A549 (cell line): ENCODE data around the gene NCAPD2. TPM values are rescaled to one million over a fixed set of nuclear protein-coding genes. Genes with fewer than 3 reads are reported as not detected.

ENCODE experiments used
- ATAC-seq, 2 experiments: fragments of 200-7000 bp in 1 of 2; fragments of >200 bp in 1 of 2; cut with Nextera tagmentation in 1 of 2; cut with Tn5 transposase in 1 of 2; 3 replicates each; pipeline versions ENCODE4 v1.8.0 to v1.9.1; 2018 to 2020; ENCODE audit warnings: mild to moderate bottlenecking in 1 of 2, moderate library complexity in 1 of 2
- CTCF ChIA-PET: fragments of 300-600 bp; sonication (Branson Sonifier 250); formaldehyde crosslinking; extraction: SDS; loops from one replicate; lab custom pipeline; 2021; ENCODE audit warnings: antibody characterized with exemption, inconsistent platforms; lab: Yijun Ruan, JAX
- POLR2A ChIA-PET: fragments of 350-600 bp; formaldehyde crosslinking; extraction: SDS; loops from one replicate; lab custom pipeline; 2021; ENCODE audit warnings: antibody characterized with exemption, inconsistent platforms; lab: Yijun Ruan, JAX
- DNase-seq, 2 experiments: peaks; one replicate each; pipeline versions ENCODE4 v3.0.0 to v3.0.0-alpha.2; 2011 to 2016; ENCODE audit warnings: low read depth in 1 of 2, low spot score in 1 of 2
- FAIRE-seq: peaks from 2 replicates; lab custom pipeline; 2011; peaks lifted over from hg19 to GRCh38; lab: Jason Lieb, UNC
- H3K27ac ChIP-seq, 2 experiments: fragments of >200 bp; sonication (Bioruptor Twin); formaldehyde crosslinking; 3 replicates each; pipeline ENCODE4 v1.5.1; 2016 to 2017
- H3K4me1 ChIP-seq: fragments of >200 bp; sonication (Bioruptor Twin); formaldehyde crosslinking; 3 replicates; pipeline ENCODE4 v1.6.1; 2016
- H3K4me2 ChIP-seq: fragments of >200 bp; sonication (Bioruptor Twin); formaldehyde crosslinking; 3 replicates; pipeline ENCODE4 v1.6.1; 2016
- H3K4me3 ChIP-seq: fragments of >200 bp; sonication (Bioruptor Twin); formaldehyde crosslinking; 3 replicates; pipeline ENCODE4 v1.5.1; 2016
- H3K9me3 ChIP-seq: fragments of >200 bp; sonication (Bioruptor Twin); formaldehyde crosslinking; 3 replicates; pipeline ENCODE4 v1.6.1; 2016
- CBX2 ChIP-seq: fragments of 200-600 bp; sonication (generic); IDR thresholded peaks from 2 replicates; pipeline ENCODE4 v1.6.1; 2016; ENCODE audit warnings: low read depth, mild to moderate bottlenecking, borderline replicate concordance
- CEBPB ChIP-seq, 2 experiments: fragments of >200 bp in 1 of 2; sonication (Bioruptor Twin) in 1 of 2; formaldehyde crosslinking in 1 of 2; IDR thresholded peaks; 2 replicates each; pipeline ENCODE4 v1.6.1; 2012 to 2016
- ESRRA ChIP-seq: fragments of 150-350 bp; IDR thresholded peaks from 2 replicates; pipeline ENCODE4 v1.6.1; 2014; ENCODE audit warnings: mild to moderate bottlenecking, low read length, borderline replicate concordance
- FOSB ChIP-seq: fragments of 250-450 bp; sonication (Bioruptor Pico); IDR thresholded peaks from 2 replicates; pipeline ENCODE4 v1.5.0; 2020; ENCODE audit warnings: mild to moderate bottlenecking, moderate library complexity
- FOSL2 ChIP-seq, 2 experiments: fragments of 450-650 bp in 1 of 2; fragments of >200 bp in 1 of 2; sonication (Bioruptor Twin) in 1 of 2; formaldehyde crosslinking; IDR thresholded peaks; 2 replicates each; pipeline versions ENCODE4 v1.5.0 to v1.6.1; 2016 to 2020; ENCODE audit warnings: mild to moderate bottlenecking in 1 of 2, moderate library complexity in 1 of 2
- HDAC2 ChIP-seq: fragments of 200-600 bp; sonication (generic); IDR thresholded peaks from 2 replicates; pipeline ENCODE4 v1.6.1; 2016
- HOXB13 ChIP-seq: fragments of 250-450 bp; sonication (Bioruptor Pico); IDR thresholded peaks from 2 replicates; pipeline ENCODE4 v1.5.0; 2020; ENCODE audit warnings: low read depth, mild to moderate bottlenecking, moderate library complexity
- JUN ChIP-seq, 2 experiments: fragments of >200 bp; sonication (Bioruptor Twin); formaldehyde crosslinking; IDR thresholded peaks; 2 replicates in 1 of 2; 3 replicates in 1 of 2; pipeline ENCODE4 v1.6.1; 2016 to 2017
- JUNB ChIP-seq: fragments of >200 bp; sonication (Bioruptor Twin); formaldehyde crosslinking; IDR thresholded peaks from 2 replicates; pipeline ENCODE4 v1.6.1; 2016
- KDM1A ChIP-seq: fragments of 200-600 bp; sonication (generic); IDR thresholded peaks from 2 replicates; pipeline ENCODE4 v1.6.1; 2016; ENCODE audit warnings: low read depth, mild to moderate bottlenecking
- MAFK ChIP-seq: fragments of 450-650 bp; IDR thresholded peaks from 2 replicates; pipeline ENCODE4 v1.6.1; 2014; ENCODE audit not compliant: partially characterized antibody
- MYC ChIP-seq: IDR thresholded peaks from 2 replicates; pipeline ENCODE4 v1.6.1; 2012; ENCODE audit warnings: mild to moderate bottlenecking, inconsistent platforms, low read length, improper control_type of control experiment, borderline replicate concordance
- NPAS2 ChIP-seq: fragments of 250-450 bp; sonication (Bioruptor Pico); IDR thresholded peaks from 2 replicates; pipeline ENCODE4 v1.8.0; 2022; ENCODE audit warnings: mild to moderate bottlenecking, moderate library complexity, borderline replicate concordance
- PHF8 ChIP-seq: fragments of 200-600 bp; sonication (generic); IDR thresholded peaks from 2 replicates; pipeline ENCODE4 v1.6.1; 2016; ENCODE audit warnings: low read depth, mild to moderate bottlenecking, antibody characterized with exemption, moderate library complexity, borderline replicate concordance
- POLR2AphosphoS2 ChIP-seq: conservative IDR thresholded peaks from 2 replicates; pipeline ENCODE4 v1.6.1; 2012; ENCODE audit warnings: low read length, improper control_type of control experiment, inconsistent platforms
- RAD21 ChIP-seq, 2 experiments: fragments of >200 bp in 1 of 2; sonication (Bioruptor Twin) in 1 of 2; formaldehyde crosslinking in 1 of 2; IDR thresholded peaks in 1 of 2; conservative IDR thresholded peaks in 1 of 2; 2 replicates in 1 of 2; 3 replicates in 1 of 2; pipeline ENCODE4 v1.6.1; 2012 to 2018; ENCODE audit warnings: inconsistent platforms in 1 of 2
- RARB ChIP-seq: fragments of 250-450 bp; sonication (Bioruptor Pico); IDR thresholded peaks from 2 replicates; pipeline ENCODE4 v1.8.0; 2021; ENCODE audit warnings: mild to moderate bottlenecking, moderate library complexity
- RNF2 ChIP-seq: fragments of 200-600 bp; sonication (generic); IDR thresholded peaks from 2 replicates; pipeline ENCODE4 v1.6.1; 2016; ENCODE audit warnings: low read depth, mild to moderate bottlenecking, antibody characterized with exemption, moderate library complexity, borderline replicate concordance
- TP53 ChIP-seq: fragments of 250-450 bp; sonication (Bioruptor Pico); IDR thresholded peaks from 2 replicates; pipeline ENCODE4 v1.5.0; 2021; ENCODE audit warnings: mild to moderate bottlenecking, moderate library complexity
- ZSCAN20 ChIP-seq: fragments of 250-450 bp; sonication (Bioruptor Pico); IDR thresholded peaks from 2 replicates; pipeline ENCODE4 v1.8.0; 2022; ENCODE audit warnings: mild to moderate bottlenecking, moderate library complexity
- WGBS: methylation state at CpG from one replicate; pipeline ENCODE4 v1.1.6; 2017; ENCODE audit errors: missing lambda C conversion rate; 5-methylcytosine and 5-hydroxymethylcytosine counted together
- polyA plus RNA-seq, 4 experiments: library from polyadenylated mRNA; depleted of rRNA in 3 of 4; stranded (reverse); fragments of >200 nt; fragmentation: RNase III in 1 of 4; extraction: RNeasy Plus Mini Kit Qiagen cat#74134 plus additional on column Dnase treatment in 1 of 4; gene quantifications; 2 replicates in 3 of 4; 3 replicates in 1 of 4; pipeline ENCODE4 v1.2.3, GENCODE V29; 2011 to 2017
- TF ChIP-seq, protein P1 (sequence below): IDR thresholded peaks from 2 replicates; pipeline ENCODE4 v1.6.1; 2012; ENCODE audit warnings: low read depth, borderline replicate concordance
- TF ChIP-seq, protein P2 (sequence below): fragments of 450-650 bp; IDR thresholded peaks from 2 replicates; pipeline ENCODE4 v1.6.1; 2014; ENCODE audit warnings: antibody characterized with exemption
- TF ChIP-seq, protein P3 (sequence below): fragments of 250-450 bp; sonication (Bioruptor Pico); IDR thresholded peaks from 2 replicates; pipeline ENCODE4 v1.5.0; 2020; ENCODE audit warnings: low read depth, mild to moderate bottlenecking, moderate library complexity
- TF ChIP-seq, protein P4 (sequence below): IDR thresholded peaks from 2 replicates; pipeline ENCODE4 v1.6.1; 2012
- TF ChIP-seq, protein P5 (sequence below): fragments of 150-350 bp; IDR thresholded peaks from 2 replicates; pipeline ENCODE4 v1.6.1; 2014; ENCODE audit warnings: low read depth, mild to moderate bottlenecking, low read length

NCAPD2 gene
- polyA plus RNA-seq, 2 of the 4 experiments (the other 2 are of a cell fraction), result 82.0 to 130 TPM

DNA sequence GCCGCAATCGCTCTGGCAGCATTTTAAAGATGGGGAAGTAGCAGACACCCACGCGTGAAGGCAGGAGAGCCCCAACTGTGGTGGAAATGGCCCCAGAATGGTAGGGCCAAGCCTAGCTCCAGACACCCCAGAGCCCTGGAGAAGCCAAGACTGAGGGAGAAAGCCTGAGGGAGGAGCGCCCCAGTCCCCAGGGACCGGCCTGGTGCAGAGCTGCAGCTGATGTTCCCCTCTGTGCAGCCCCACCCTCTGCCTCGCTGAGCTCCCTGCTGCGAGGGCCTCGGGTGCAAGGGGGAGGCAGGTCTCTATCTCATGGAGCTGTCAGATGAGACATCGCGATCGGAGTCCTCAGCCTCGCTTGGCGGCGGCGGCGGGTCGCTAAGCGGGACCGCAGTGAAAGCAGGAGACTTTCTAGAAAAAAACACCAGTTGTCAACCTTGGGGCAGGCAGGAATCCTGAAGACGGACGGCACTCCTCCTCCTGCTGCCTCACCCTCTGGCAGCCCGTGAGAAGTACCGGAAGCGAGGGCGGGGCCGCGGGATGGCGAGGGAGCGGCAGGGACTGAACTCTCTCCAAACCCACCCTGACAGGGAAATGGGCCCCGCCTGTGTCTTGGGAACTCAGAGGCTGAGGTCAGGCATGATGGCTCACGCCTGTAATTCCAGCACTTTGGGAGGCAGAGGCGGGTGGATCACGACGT, 46.4 kb downstream of the NCAPD2 start:
- Histone ChIP-seq H3K9me3 (no peaks in the 10 kb centered on the region), H3K4me1 (peaks cover 57% of the 10 kb centered on the region), H3K4me3 (peak overlapping the region; percentile 34), H3K4me2 (peak overlapping the region; percentile 90), H3K27ac (peak overlapping the region; percentile 70 to 81)
- CTCF ChIA-PET, result interaction anchor here (0.9 to 25.9 kb wide), 11 partner anchors 12 to 286 kb away, joined by 3 to 491 read pairs (median 4); partner anchors contain the start of genes IFFO1 and NOP2
- FAIRE-seq, result no peak
- TF ChIP-seq, protein P1, sequence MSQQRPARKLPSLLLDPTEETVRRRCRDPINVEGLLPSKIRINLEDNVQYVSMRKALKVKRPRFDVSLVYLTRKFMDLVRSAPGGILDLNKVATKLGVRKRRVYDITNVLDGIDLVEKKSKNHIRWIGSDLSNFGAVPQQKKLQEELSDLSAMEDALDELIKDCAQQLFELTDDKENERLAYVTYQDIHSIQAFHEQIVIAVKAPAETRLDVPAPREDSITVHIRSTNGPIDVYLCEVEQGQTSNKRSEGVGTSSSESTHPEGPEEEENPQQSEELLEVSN, result peak; percentile 35; the same call in 1 of the 2 replicates
- TF ChIP-seq ESRRA (no peak), MAFK (no peak), FOSL2 (IDR thresholded peaks at IDR 0.05) (no peak), FOSL2 (CRISPR knock-in tag; IDR thresholded peaks at IDR 0.05) (no peak), TP53 (CRISPR knock-in tag) (0 out of 2 replicates have a peak, but pooled peaks have one; percentile 31), PHF8 (no peak), HDAC2 (no peak), HOXB13 (no peak), NPAS2 (CRISPR knock-in tag) (no peak), JUNB (no peak), KDM1A (no peak), RNF2 (no peak)
- TF ChIP-seq, protein P2, sequence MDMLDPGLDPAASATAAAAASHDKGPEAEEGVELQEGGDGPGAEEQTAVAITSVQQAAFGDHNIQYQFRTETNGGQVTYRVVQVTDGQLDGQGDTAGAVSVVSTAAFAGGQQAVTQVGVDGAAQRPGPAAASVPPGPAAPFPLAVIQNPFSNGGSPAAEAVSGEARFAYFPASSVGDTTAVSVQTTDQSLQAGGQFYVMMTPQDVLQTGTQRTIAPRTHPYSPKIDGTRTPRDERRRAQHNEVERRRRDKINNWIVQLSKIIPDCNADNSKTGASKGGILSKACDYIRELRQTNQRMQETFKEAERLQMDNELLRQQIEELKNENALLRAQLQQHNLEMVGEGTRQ, result no peak
- TF ChIP-seq, protein P3, sequence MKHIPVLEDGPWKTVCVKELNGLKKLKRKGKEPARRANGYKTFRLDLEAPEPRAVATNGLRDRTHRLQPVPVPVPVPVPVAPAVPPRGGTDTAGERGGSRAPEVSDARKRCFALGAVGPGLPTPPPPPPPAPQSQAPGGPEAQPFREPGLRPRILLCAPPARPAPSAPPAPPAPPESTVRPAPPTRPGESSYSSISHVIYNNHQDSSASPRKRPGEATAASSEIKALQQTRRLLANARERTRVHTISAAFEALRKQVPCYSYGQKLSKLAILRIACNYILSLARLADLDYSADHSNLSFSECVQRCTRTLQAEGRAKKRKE (CRISPR knock-in tag), result no peak
- TF ChIP-seq, protein P4, sequence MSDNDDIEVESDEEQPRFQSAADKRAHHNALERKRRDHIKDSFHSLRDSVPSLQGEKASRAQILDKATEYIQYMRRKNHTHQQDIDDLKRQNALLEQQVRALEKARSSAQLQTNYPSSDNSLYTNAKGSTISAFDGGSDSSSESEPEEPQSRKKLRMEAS, result peak; percentile 23; the same call in 1 of the 2 replicates
- TF ChIP-seq, all 56 proteins: peak for 3
- peak; percentile 58 to 69 for ATAC-seq
- POLR2A ChIA-PET, result interaction anchor here (0.8 to 3.5 kb wide), 5 partner anchors 13 to 70 kb away, joined by 3 to 28 read pairs (median 4); partner anchors contain the start of genes MRPL51, NOP2 and VAMP1
- peak; percentile 87 to 91 for DNase-seq
- WGBS, result 12% methylated on average over 30 of the region's 35 CpGs

DNA sequence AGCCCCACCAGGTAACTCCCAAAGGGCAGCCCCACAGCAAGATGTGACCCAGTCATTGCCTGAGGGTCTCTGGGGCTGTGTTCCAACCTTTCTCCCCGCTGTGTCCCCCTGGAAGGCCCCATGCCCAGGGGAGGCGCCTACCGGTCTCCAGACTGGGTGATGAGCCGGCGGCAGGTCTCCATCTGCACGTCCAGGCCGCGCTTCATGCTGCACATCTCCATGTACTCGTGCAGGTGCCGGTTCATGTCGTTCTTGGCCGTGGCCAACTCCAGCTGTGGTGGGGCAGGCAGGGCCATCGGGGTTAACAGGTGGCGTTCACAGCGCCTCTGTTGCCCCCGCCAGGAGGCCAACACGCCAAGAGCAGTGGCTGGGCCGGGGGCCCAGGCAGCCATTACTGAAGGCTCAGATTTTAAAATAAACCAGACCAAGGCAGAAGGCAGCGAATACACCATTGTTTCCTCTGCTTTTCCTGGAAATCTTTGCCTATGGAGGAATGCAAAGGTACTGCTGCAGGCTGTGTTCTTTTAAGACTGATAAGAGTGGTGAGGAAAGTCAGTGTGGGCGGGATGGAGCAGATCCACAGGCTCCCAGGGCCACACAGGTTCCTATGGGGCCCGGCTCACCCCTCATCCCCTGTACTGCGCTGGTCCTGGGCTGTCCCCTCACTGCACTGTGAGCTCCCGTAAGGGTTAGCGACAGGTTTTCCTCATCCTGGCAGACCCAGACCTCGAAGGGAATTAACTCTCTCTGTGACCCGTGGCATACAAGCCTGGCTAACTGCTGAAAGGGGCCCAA, 47.7 kb downstream of the NCAPD2 start:
- ChIA-PET POLR2A (interaction anchor here (0.6 to 1.2 kb wide), 5 partner anchors 9 to 211 kb away, joined by 3 to 6 read pairs (median 5); partner anchors contain the start of gene MLF2), CTCF (interaction anchor here (0.6 to 25.9 kb wide), 8 partner anchors 13 to 284 kb away, joined by 3 to 491 read pairs (median 15); partner anchors contain the start of genes IFFO1 and NOP2)
- Histone ChIP-seq H3K27ac (peak overlapping the region; percentile 70 to 81; a peak in 5 of 6 replicates), H3K4me3 (no peak overlapping the region), H3K4me2 (no peak overlapping the region), H3K9me3 (no peaks in the 10 kb centered on the region), H3K4me1 (peaks cover 52% of the 10 kb centered on the region)
- TF ChIP-seq HOXB13 (no peak), RARB (no peak), RAD21 (conservative IDR thresholded peaks at IDR 0.05 in 1 of 2, IDR thresholded peaks at IDR 0.05 in 1 of 2) (no peak), JUN (IDR thresholded peaks at IDR 0.05) (no peak), FOSB (no peak), ZSCAN20 (no peak), CEBPB (IDR thresholded peaks at IDR 0.05) (no peak), CBX2 (no peak), FOSL2 (IDR thresholded peaks at IDR 0.05) (no peak), FOSL2 (CRISPR knock-in tag; IDR thresholded peaks at IDR 0.05) (no peak), MYC (no peak), TP53 (CRISPR knock-in tag) (no peak), POLR2AphosphoS2 (no peak), NPAS2 (CRISPR knock-in tag) (no peak)
- TF ChIP-seq, protein P5, sequence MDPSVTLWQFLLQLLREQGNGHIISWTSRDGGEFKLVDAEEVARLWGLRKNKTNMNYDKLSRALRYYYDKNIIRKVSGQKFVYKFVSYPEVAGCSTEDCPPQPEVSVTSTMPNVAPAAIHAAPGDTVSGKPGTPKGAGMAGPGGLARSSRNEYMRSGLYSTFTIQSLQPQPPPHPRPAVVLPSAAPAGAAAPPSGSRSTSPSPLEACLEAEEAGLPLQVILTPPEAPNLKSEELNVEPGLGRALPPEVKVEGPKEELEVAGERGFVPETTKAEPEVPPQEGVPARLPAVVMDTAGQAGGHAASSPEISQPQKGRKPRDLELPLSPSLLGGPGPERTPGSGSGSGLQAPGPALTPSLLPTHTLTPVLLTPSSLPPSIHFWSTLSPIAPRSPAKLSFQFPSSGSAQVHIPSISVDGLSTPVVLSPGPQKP, result no peak
- FAIRE-seq (no peak), ATAC-seq (no peak), DNase-seq (no peak)
- WGBS, result 95% methylated on average over 26 of the region's 26 CpGs
